ENCODE measurements around the gene TBX3.

- TF ChIP-seq, protein P1, sequence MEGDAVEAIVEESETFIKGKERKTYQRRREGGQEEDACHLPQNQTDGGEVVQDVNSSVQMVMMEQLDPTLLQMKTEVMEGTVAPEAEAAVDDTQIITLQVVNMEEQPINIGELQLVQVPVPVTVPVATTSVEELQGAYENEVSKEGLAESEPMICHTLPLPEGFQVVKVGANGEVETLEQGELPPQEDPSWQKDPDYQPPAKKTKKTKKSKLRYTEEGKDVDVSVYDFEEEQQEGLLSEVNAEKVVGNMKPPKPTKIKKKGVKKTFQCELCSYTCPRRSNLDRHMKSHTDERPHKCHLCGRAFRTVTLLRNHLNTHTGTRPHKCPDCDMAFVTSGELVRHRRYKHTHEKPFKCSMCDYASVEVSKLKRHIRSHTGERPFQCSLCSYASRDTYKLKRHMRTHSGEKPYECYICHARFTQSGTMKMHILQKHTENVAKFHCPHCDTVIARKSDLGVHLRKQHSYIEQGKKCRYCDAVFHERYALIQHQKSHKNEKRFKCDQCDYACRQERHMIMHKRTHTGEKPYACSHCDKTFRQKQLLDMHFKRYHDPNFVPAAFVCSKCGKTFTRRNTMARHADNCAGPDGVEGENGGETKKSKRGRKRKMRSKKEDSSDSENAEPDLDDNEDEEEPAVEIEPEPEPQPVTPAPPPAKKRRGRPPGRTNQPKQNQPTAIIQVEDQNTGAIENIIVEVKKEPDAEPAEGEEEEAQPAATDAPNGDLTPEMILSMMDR (IDR thresholded peaks at IDR 0.05) = no peak
- TF ChIP-seq POLR2A (IDR thresholded peaks at IDR 0.05) = no peak
- TF ChIP-seq EP300 (IDR thresholded peaks at IDR 0.05) = no peak
Observed at GRCh38 chr12:114673901-114674250, 10.1 kb downstream of the TBX3 start.
